Astrocyte (in vitro differentiated cells and primary cell): ENCODE data around the gene EPS8L3.

Experiments used
- EZH2 ChIP-seq: IDR thresholded peaks from 2 replicates; pipeline ENCODE4 v1.6.1; 2012; ENCODE audit warnings: mild to moderate bottlenecking, low read length, inconsistent platforms; ENCODE audit not compliant: insufficient read depth
- TF ChIP-seq, protein P1 (sequence below): IDR thresholded peaks from 2 replicates; pipeline ENCODE4 v1.5.1; 2011; ENCODE audit warnings: low read depth, mild to moderate bottlenecking, inconsistent platforms, low read length, moderate library complexity; ENCODE audit not compliant: insufficient read depth

DNA sequence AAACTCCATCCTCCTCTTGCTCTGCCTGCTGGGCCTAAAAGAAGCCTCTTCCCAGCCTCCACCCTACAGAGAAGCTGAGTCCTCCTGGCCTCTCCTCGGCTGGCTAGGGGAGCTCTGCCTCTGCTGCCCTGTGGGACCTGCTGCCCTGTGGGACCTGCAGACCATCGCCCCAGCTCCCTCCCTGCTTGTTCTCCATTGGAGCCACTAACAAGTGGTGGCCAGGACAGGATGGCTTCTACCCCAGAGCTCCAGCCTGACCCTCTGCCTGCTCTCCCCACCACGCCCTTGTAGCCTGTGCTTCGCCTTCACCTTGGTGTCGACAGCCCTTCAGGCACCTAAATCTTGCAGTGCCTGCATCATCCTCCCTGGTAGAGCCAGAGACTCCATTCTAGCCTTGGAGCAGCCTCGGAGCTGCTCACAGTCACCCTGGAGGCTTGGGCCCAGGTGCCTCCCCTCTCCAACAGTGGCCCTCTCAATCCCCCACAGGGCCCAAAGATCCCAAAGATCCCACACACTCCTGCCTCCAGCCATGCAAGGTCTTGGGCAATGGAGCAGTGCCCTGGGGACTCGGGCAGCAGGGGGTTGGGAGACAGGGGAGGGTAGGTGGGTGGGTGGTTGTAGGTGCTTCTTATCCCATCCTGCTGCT lies 3.0 kb downstream of the EPS8L3 start:
- TF ChIP-seq, protein P1, sequence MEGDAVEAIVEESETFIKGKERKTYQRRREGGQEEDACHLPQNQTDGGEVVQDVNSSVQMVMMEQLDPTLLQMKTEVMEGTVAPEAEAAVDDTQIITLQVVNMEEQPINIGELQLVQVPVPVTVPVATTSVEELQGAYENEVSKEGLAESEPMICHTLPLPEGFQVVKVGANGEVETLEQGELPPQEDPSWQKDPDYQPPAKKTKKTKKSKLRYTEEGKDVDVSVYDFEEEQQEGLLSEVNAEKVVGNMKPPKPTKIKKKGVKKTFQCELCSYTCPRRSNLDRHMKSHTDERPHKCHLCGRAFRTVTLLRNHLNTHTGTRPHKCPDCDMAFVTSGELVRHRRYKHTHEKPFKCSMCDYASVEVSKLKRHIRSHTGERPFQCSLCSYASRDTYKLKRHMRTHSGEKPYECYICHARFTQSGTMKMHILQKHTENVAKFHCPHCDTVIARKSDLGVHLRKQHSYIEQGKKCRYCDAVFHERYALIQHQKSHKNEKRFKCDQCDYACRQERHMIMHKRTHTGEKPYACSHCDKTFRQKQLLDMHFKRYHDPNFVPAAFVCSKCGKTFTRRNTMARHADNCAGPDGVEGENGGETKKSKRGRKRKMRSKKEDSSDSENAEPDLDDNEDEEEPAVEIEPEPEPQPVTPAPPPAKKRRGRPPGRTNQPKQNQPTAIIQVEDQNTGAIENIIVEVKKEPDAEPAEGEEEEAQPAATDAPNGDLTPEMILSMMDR, result no peak
- TF ChIP-seq EZH2, result no peak
